Measurements from ENCODE around the gene AP3D1.

The AP3D1 gene

GRCh38 chr19:2180881-2181632, 29.7 kb upstream of the AP3D1 start:
- no peak for DNase-seq (ENCODE audit: low read depth)

- no peak for DNase-seq (ENCODE audit: low read depth)
Observed at GRCh38 chr19:2180114-2180513, 28.7 kb upstream of the AP3D1 start.

DNA sequence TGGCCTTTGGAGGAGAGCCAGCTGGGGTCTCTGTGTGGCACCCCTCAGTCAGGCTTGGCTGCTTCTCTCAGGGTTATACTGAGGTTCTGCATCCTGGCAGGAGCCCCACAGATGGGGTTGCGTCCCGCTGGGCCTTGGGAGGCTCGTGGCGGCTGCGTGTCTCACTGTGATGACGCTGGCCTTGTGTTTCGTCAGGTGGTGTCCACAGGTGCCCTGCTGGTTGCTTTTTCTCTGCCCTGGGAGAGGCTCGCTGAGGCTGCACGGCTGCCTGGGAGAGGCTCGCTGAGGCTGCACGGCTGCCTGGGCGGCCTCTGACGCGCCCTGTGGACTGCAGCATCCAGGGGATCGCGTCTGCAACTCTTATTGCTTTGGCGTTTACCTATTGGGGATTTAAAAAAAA, 27.7 kb upstream of the AP3D1 start:
- DNase-seq (ENCODE audit: low read depth) = no peak

GRCh38 chr19:2176337-2176994, 25.1 kb upstream of the AP3D1 start:
- no peak for DNase-seq (ENCODE audit: low read depth)

- DNase-seq (ENCODE audit: low read depth) = no peak
Observed at GRCh38 chr19:2175742-2176141, 24.4 kb upstream of the AP3D1 start.

- DNase-seq (ENCODE audit: low read depth) = no peak
Observed at GRCh38 chr19:2173767-2174577, 22.6 kb upstream of the AP3D1 start.

GRCh38 chr19:2173388-2173766, 22.0 kb upstream of the AP3D1 start:
- no peak for DNase-seq (ENCODE audit: low read depth)

GRCh38 chr19:2171349-2172145, 20.2 kb upstream of the AP3D1 start:
- DNase-seq (ENCODE audit: low read depth) = peak; percentile 61

GRCh38 chr19:2170987-2171348, 19.6 kb upstream of the AP3D1 start:
- no peak for DNase-seq (ENCODE audit: low read depth)

GRCh38 chr19:2170219-2170618, 18.9 kb upstream of the AP3D1 start:
- DNase-seq (ENCODE audit: low read depth) = no peak

DNA sequence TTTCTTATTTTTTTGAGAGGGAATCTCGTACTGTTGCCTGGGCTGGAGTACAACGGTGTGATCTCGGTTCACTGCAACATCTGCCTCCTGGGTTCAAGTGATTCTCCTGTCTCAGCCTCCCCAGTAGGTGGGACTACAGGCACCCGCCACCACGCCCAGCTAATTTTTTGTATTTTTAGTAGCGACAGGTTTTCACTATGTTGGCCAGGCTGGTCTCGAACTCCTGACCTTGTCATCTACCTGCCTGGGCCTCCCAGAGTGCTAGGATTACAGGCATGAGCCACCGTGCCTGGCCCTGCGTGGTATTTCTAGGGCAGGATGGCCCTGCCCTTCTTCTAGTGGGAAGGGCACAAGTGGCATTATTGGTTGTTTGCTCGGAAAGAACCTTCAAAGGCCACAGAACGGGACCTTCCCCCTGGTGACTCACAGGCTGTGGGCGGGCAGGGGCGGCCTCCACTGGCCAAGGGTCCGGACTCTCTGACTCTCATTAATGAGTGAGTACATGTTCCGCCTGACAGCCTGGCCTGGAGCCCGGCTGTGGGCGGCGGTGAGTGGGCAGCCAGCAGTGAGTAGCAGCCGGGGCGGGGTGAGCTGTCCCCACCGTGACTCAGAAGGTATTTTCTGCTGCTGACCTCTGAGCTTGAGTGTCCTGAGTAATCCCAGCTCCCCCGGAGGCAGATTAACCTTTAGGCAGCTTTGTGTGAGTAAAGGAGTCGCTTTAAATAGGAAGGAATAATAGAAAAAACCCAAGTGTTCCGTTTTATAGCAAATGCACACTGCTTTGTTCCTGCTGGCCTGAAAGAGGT, 17.5 kb upstream of the AP3D1 start:
- peak; percentile 60 for DNase-seq (ENCODE audit: low read depth)

- DNase-seq (ENCODE audit: low read depth) = no peak
Observed at GRCh38 chr19:2167896-2168618, 16.7 kb upstream of the AP3D1 start.

- no peak for DNase-seq (ENCODE audit: low read depth)
Observed at GRCh38 chr19:2166741-2167738, 15.7 kb upstream of the AP3D1 start.

GRCh38 chr19:2164020-2164998, 12.9 kb upstream of the AP3D1 start:
- DNase-seq (ENCODE audit: low read depth) = no peak

- no peak for DNase-seq (ENCODE audit: low read depth)
Observed at GRCh38 chr19:2160379-2160778, 9.0 kb upstream of the AP3D1 start.

DNA sequence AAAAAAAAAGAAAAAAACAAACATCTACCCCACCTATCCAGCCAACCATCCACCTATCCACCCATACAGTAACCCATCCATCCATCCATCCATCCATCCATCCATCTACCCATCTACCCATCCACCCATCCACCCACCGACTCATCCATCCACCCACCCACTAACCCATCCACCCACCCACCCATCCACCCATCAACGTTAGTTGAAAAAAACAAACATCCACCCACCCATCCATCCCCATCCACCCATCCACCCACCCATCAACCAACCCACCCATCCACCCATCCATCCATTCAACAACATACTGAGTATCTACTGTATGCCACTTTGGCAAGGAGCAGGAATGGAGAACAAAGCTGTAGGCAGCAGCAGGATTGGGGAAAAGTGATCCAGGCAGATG, 6.1 kb upstream of the AP3D1 start:
- no peak for DNase-seq (ENCODE audit: low read depth)

- DNase-seq (ENCODE audit: low read depth) = no peak
Observed at GRCh38 chr19:2154587-2155075, 3.3 kb upstream of the AP3D1 start.

- no peak for DNase-seq (ENCODE audit: low read depth)
Observed at GRCh38 chr19:2150794-2151338, 500 bp downstream of the AP3D1 start.
